Neuron (in vitro differentiated cells): ENCODE data around the gene WDR31.

Source experiments
- H2AFZ ChIP-seq: one replicate; pipeline ENCODE4 v1.6.1; 2013; ENCODE audit warnings: low read depth, mild to moderate bottlenecking, inconsistent platforms, low read length, moderate library complexity
- H3K27me3 ChIP-seq: one replicate; pipeline ENCODE4 v1.6.1; 2013; ENCODE audit warnings: low read length; ENCODE audit not compliant: insufficient read depth
- H3K36me3 ChIP-seq: one replicate; pipeline ENCODE4 v1.6.1; 2013; ENCODE audit warnings: low read length; ENCODE audit not compliant: insufficient read depth
- H3K4me1 ChIP-seq: one replicate; pipeline ENCODE4 v1.6.1; 2013; ENCODE audit warnings: low read length; ENCODE audit not compliant: insufficient read depth
- H3K4me3 ChIP-seq: 2 replicates; pipeline ENCODE4 v1.5.1; 2013; ENCODE audit warnings: mild to moderate bottlenecking, low read length, moderate library complexity
- H3K9me3 ChIP-seq: one replicate; pipeline ENCODE4 v1.6.1; 2013; ENCODE audit warnings: low read length

The WDR31 gene

GRCh38 chr9:113293285-113293878 is 46.7 kb downstream of the WDR31 start:
- no peaks in the 10 kb centered on the region for H3K9me3 ChIP-seq
- H2AFZ ChIP-seq: no peak overlapping the region
- no peak overlapping the region for H3K4me3 ChIP-seq
- H3K27me3 ChIP-seq: no peaks in the 10 kb centered on the region
- no peaks in the 10 kb centered on the region for H3K4me1 ChIP-seq
- H3K36me3 ChIP-seq: peaks cover 54% of the 10 kb centered on the region

DNA sequence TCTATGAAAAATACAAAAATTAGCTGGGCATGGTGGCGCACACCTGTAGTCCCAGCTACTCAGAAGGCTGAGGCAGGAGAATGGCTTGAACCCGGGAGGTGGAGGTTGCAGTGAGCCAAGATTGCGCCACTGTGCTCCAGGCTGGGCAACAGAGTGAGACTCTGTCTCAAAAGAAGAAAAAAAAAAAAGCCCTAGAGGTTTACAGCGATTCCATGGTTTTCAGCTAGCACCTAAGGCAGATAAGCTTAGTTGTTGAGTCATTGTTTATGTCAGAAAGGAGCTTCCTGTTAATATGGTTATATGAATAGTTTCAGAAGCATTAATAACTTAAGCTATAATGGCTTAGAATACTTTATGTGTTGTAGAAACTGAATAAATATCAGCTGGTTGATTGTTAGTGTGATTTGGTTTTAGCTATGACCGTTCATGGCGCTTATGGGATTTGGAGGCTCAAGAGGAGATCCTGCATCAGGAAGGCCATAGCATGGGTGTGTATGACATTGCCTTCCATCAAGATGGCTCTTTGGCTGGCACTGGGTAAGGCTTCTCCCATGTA is 49.9 kb downstream of the WDR31 start:
- H3K27me3 ChIP-seq: no peaks in the 10 kb centered on the region
- peaks cover 80% of the 10 kb centered on the region for H3K36me3 ChIP-seq
- H2AFZ ChIP-seq: no peak overlapping the region
- no peak overlapping the region for H3K4me3 ChIP-seq
- H3K4me1 ChIP-seq: no peaks in the 10 kb centered on the region
- H3K9me3 ChIP-seq: no peaks in the 10 kb centered on the region

GRCh38 chr9:113289091-113289490 is 51.0 kb downstream of the WDR31 start:
- no peaks in the 10 kb centered on the region for H3K4me1 ChIP-seq
- H3K4me3 ChIP-seq: no peak overlapping the region
- H3K9me3 ChIP-seq: no peaks in the 10 kb centered on the region
- no peaks in the 10 kb centered on the region for H3K27me3 ChIP-seq
- no peak overlapping the region for H2AFZ ChIP-seq
- H3K36me3 ChIP-seq: peaks cover 88% of the 10 kb centered on the region

DNA sequence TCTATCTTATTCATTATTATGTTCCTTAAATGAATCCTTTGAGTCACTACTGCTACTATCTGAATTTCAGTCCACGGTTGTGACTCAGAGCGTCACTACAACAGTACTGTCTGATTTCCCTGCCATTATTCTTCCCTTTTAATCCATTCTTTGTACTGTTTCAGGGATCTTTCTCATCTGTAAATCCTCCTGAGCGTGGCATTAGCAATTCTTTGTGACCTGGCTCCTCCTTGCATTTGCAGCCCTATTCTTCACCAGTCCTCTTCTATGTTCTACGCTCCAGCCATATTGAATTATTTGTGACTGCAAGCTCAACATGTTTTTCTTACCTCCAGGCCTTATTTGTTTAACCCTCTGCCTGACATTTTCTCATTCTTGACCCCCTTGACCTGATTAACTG is 58.7 kb downstream of the WDR31 start:
- Histone ChIP-seq H3K4me1 (peaks cover 2% of the 10 kb centered on the region), H3K27me3 (no peaks in the 10 kb centered on the region), H3K36me3 (peaks cover 84% of the 10 kb centered on the region), H3K9me3 (no peaks in the 10 kb centered on the region), H2AFZ (no peak overlapping the region), H3K4me3 (no peak overlapping the region)

- peaks cover 64% of the 10 kb centered on the region for H3K36me3 ChIP-seq
- H2AFZ ChIP-seq: no peak overlapping the region
- no peaks in the 10 kb centered on the region for H3K27me3 ChIP-seq
- H3K9me3 ChIP-seq: no peaks in the 10 kb centered on the region
- no peak overlapping the region for H3K4me3 ChIP-seq
- peaks cover 14% of the 10 kb centered on the region for H3K4me1 ChIP-seq
Observed at GRCh38 chr9:113278840-113279239, 61.2 kb downstream of the WDR31 start.

DNA sequence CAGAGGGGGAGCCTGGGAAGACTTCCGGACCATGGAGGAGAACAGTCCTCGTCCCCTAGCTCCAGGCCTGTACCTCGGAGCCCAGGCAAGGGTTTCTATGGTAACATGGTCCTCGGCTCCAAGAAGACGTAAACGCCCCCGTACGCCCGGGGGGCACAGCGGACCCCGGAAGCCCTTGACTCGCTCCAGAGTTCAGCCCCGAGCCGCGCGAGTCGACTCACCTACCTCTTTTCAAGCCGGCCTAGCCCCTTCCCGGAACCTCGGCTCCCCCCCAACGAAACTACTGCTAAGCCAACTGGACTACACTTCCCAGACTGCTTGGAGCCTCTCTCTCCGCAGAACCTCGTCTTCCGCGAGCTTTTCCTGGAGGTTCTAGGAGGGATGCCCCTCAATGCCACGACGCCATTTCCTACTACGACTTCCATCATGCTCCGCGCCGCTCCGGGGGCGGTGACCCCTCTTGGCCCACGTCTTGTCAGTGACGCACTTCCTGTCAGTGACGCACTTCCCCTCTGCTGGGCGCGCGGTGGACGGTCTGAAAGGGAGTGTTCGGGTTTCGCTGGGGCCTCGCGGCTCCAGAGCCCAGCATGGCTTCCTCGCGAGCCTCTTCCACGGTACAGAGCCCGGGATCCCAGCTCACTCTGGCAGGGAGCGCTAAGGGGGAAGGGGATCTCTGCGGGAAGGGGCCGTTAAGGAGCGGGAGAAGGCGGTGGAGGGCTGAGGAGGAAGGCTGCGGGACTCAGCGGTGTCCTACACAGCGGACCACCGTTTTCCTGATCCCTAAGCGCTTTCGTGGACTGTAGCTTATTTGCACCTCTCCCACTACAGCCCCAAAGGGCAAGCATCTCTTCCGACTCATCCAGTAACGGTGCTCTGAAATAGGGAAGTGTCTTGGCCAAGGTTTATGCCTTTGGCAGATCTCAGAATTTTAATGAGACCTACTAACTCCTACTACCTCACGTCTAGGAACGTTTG is 64.6 kb downstream of the WDR31 start, which contains the start of the genes CDC26 and PRPF4:
TSS of gene CDC26 (minus strand) at position 416 of the 975 bp plus-strand sequence. CDS start 3,065 bp downstream, outside the sequence.
TSS of gene PRPF4 (plus strand) at position 502 of the 975 bp plus-strand sequence. CDS start at position 588, 86 bp downstream.
- Histone ChIP-seq H3K4me3 (peak within 1 kb of the TSS; percentile 75), H3K36me3 (peaks cover 59% of the 10 kb centered on the region)

GRCh38 chr9:113274474-113275156 is 65.5 kb downstream of the WDR31 start:
- Histone ChIP-seq H2AFZ (peak overlapping the region; percentile 75), H3K27me3 (no peaks in the 10 kb centered on the region), H3K9me3 (no peaks in the 10 kb centered on the region), H3K36me3 (peaks cover 56% of the 10 kb centered on the region), H3K4me1 (peaks cover 14% of the 10 kb centered on the region), H3K4me3 (peak overlapping the region; percentile 75)

More for the DNA sequence above, 64.6 kb downstream of the WDR31 start, which contains the start of the genes CDC26 and PRPF4:
- Histone ChIP-seq H3K9me3 (no peaks in the 10 kb centered on the region), H3K4me1 (peaks cover 14% of the 10 kb centered on the region), H3K27me3 (no peaks in the 10 kb centered on the region), H2AFZ (peak within 1 kb of the TSS; percentile 75)

GRCh38 chr9:113269871-113270270 is 70.2 kb downstream of the WDR31 start:
- no peak overlapping the region for H3K4me3 ChIP-seq
- H3K9me3 ChIP-seq: no peaks in the 10 kb centered on the region
- no peaks in the 10 kb centered on the region for H3K27me3 ChIP-seq
- peaks cover 8% of the 10 kb centered on the region for H3K4me1 ChIP-seq
- H3K36me3 ChIP-seq: peaks cover 55% of the 10 kb centered on the region
- no peak overlapping the region for H2AFZ ChIP-seq

GRCh38 chr9:113269355-113269754 is 70.7 kb downstream of the WDR31 start:
- Histone ChIP-seq H3K9me3 (no peaks in the 10 kb centered on the region), H2AFZ (no peak overlapping the region), H3K4me3 (no peak overlapping the region), H3K36me3 (peaks cover 55% of the 10 kb centered on the region), H3K27me3 (no peaks in the 10 kb centered on the region), H3K4me1 (peaks cover 6% of the 10 kb centered on the region)

DNA sequence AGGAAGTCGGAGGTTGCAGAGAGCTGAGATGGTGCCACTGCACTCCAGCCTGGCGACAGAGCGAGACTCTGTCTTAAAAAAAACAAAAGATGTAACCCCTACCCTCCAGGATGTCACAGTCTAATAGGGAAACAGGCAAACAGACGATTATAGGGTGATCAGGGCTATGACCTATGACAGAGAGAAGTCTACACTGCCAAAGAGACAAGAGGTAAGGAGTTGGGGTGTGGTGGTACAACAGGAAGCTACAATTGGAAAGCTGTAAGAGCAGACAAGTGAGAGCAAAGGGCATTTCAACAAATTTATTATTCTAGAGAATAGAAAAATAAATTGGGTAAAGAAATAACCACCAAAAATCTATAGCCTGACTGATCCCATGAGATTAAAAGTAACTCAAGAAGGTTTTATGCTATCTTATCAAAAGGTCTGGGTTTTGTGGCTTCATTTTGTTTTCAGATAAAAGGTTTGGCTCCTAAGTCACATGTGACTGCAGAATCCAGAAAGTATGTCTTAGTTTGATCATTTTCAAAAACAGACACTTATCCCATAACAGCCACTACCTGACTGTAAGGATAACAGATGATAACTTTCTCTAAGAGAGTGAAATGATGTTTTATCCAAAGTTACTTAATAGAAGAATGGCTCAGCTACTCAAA is 72.0 kb downstream of the WDR31 start:
- Histone ChIP-seq H2AFZ (no peak overlapping the region), H3K9me3 (no peaks in the 10 kb centered on the region), H3K36me3 (peaks cover 52% of the 10 kb centered on the region), H3K4me3 (no peak overlapping the region), H3K27me3 (no peaks in the 10 kb centered on the region), H3K4me1 (no peaks in the 10 kb centered on the region)

- no peaks in the 10 kb centered on the region for H3K4me1 ChIP-seq
- no peak overlapping the region for H3K4me3 ChIP-seq
- peaks cover 50% of the 10 kb centered on the region for H3K36me3 ChIP-seq
- H3K9me3 ChIP-seq: no peaks in the 10 kb centered on the region
- H3K27me3 ChIP-seq: no peaks in the 10 kb centered on the region
- no peak overlapping the region for H2AFZ ChIP-seq
Observed at GRCh38 chr9:113266174-113266573, 73.9 kb downstream of the WDR31 start.
